ENCODE data around the gene SMOC1. TPM values are rescaled to one million over a fixed set of nuclear protein-coding genes. Genes with fewer than 3 reads are reported as not detected.
A peak's percentile ranks its signal among the peaks of the same experiment; 100 is the strongest.

The SMOC1 gene
- total RNA-seq, 3 donors from 2014 or later (not counting 1 experiment from before 2014, with no cell fraction given): not detected

DNA sequence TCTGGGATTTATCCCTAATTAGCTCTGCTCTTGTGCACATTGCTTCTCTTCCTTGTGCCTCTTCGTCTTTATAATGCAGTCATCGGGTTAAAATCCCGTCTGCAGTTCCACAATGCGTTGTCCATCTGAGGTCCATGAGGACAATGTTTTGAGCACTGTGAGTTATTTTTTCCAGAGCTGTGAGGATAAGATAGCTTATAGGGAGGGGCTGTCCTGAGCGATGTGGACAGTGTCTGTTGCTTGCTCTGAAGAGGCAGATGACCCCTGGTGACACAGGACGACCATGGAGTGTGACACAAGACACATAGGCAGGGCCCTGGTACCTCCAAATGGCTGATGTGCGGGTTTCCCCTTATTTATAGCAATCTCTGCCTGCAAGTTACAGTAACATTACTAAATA, 132.5 kb downstream of the SMOC1 start:
- H3K9me3 ChIP-seq (ENCODE audit: control insufficient read depth, insufficient read depth, low read length): no peaks in the 10 kb centered on the region
- H3K4me3 ChIP-seq (ENCODE audit: low read length): no peak overlapping the region
- H3K27ac Mint-ChIP-seq: no peak overlapping the region
- no peak overlapping the region for H3K4me3 Mint-ChIP-seq
- H3K4me1 Mint-ChIP-seq: no peaks in the 10 kb centered on the region
- no peaks in the 10 kb centered on the region for H3K36me3 ChIP-seq (ENCODE audit: control insufficient read depth, insufficient read depth, low read length)
- no peak overlapping the region for H3K27ac ChIP-seq (ENCODE audit: low read length)
- H3K27me3 ChIP-seq (ENCODE audit: control insufficient read depth, insufficient read depth, low read length): no peaks in the 10 kb centered on the region
- TF ChIP-seq, protein P1, sequence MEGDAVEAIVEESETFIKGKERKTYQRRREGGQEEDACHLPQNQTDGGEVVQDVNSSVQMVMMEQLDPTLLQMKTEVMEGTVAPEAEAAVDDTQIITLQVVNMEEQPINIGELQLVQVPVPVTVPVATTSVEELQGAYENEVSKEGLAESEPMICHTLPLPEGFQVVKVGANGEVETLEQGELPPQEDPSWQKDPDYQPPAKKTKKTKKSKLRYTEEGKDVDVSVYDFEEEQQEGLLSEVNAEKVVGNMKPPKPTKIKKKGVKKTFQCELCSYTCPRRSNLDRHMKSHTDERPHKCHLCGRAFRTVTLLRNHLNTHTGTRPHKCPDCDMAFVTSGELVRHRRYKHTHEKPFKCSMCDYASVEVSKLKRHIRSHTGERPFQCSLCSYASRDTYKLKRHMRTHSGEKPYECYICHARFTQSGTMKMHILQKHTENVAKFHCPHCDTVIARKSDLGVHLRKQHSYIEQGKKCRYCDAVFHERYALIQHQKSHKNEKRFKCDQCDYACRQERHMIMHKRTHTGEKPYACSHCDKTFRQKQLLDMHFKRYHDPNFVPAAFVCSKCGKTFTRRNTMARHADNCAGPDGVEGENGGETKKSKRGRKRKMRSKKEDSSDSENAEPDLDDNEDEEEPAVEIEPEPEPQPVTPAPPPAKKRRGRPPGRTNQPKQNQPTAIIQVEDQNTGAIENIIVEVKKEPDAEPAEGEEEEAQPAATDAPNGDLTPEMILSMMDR (IDR thresholded peaks at IDR 0.05): no peak
- no peaks in the 10 kb centered on the region for H3K36me3 Mint-ChIP-seq
- no peaks in the 10 kb centered on the region for H3K4me1 ChIP-seq (ENCODE audit: control insufficient read depth, insufficient read depth, low read length)
- peaks cover 0 to 16% of the 10 kb centered on the region in 2 donors for H3K27me3 Mint-ChIP-seq (ENCODE audit: low read depth in 2 of 2)
- DNase-seq (no peak), ATAC-seq (no peak)
- intact Hi-C loops (cut with micrococcal nuclease): loop anchor here (5.0 kb wide), 1 partner anchor 194 kb away; no protein-coding TSS in a partner anchor
- 84% methylated on average over 7 of the region's 7 CpGs for WGBS (ENCODE audit: insufficient coverage)
- no peaks in the 10 kb centered on the region for H3K9me3 Mint-ChIP-seq

DNA sequence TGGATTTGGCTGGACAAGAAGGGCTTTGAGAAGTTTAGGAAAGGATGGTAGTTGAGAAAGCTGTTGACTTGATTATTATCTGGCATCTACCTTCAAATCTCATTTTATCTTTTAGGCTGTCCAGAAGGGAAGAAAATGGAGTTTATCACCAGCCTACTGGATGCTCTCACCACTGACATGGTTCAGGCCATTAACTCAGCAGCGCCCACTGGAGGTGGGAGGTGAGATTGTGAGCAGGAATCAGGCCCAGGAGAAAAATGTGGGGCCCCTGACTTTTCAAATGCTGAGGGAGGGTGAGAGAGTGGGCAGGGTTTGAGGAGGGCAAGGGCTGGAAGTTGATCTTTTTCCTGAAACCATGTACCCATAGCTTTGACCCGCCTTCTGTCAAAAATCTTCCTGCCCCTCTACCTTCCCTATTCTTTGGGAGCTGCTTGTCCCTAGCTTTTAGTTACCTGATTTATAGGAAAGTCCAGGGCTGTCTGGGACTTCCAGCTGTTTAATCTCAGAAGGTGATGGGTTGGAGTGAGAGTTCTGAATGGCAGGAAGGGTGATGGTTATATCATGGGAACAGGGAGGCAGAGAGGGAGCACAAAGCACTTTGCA, 134.2 kb downstream of the SMOC1 start:
- DNase-seq (peak in 1 of 2 donors; percentile 24), ATAC-seq (peak in 1 of 3 donors; percentile 50)
- H3K4me3 Mint-ChIP-seq: no peak overlapping the region
- no peaks in the 10 kb centered on the region for H3K36me3 ChIP-seq (ENCODE audit: control insufficient read depth, insufficient read depth, low read length)
- intact Hi-C loops (cut with micrococcal nuclease): loop anchor here (5.0 kb wide), 1 partner anchor 196 kb away; no protein-coding TSS in a partner anchor
- WGBS (ENCODE audit: insufficient coverage): 53% methylated on average over 1 of the region's 2 CpGs
- H3K9me3 ChIP-seq (ENCODE audit: control insufficient read depth, insufficient read depth, low read length): no peaks in the 10 kb centered on the region
- peaks cover 0 to 16% of the 10 kb centered on the region in 2 donors for H3K27me3 Mint-ChIP-seq (ENCODE audit: low read depth in 2 of 2)
- TF ChIP-seq, protein P1 (IDR thresholded peaks at IDR 0.05): peak; percentile 22
- H3K36me3 Mint-ChIP-seq: no peaks in the 10 kb centered on the region
- H3K4me3 ChIP-seq (ENCODE audit: low read length): no peak overlapping the region
- H3K9me3 Mint-ChIP-seq: no peaks in the 10 kb centered on the region
- no peak overlapping the region for H3K27ac ChIP-seq (ENCODE audit: low read length)
- peaks cover 9 to 11% of the 10 kb centered on the region in 2 donors for H3K4me1 Mint-ChIP-seq
- H3K27me3 ChIP-seq (ENCODE audit: control insufficient read depth, insufficient read depth, low read length): no peaks in the 10 kb centered on the region
- H3K4me1 ChIP-seq (ENCODE audit: control insufficient read depth, insufficient read depth, low read length): peaks cover 2% of the 10 kb centered on the region
- no peak overlapping the region for H3K27ac Mint-ChIP-seq

DNA sequence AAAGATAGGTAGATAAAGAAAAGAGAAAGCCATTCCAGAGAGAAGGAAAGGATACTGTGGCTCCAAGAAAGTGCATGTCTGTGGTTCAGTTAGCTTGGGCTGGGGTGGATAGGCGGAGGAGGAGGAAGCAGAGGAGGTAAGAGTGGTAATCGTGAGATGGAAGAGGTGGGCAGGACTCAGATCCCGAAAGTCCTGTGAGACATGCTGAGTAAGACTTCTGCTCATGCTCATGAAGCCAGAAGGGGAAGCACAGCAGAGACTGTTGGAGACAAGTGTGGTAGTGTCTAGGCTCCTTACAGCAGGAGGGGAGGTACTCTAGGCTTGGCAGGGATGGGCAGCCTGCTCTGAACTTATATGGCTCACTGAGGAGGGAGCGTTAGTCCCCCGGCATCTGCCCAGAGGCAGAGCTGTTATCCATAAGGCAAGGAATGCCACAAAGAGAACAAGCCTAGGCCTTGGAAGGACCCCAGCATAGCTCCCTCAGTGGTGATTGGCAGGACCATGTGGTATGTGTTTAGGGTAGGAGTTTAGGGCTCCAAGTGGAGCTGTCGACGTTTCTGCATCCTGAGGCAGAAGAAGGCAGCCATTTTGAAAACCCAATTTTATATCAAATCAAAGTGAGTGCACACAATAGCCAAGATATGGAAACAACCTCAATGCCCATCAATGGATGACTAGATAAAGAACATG, 135.3 kb downstream of the SMOC1 start:
- intact Hi-C loops (cut with micrococcal nuclease): loop anchor here (5.0 kb wide), 1 partner anchor 197 kb away; no protein-coding TSS in a partner anchor
- 86% methylated on average over 7 of the region's 7 CpGs for WGBS (ENCODE audit: insufficient coverage)
- no peak for DNase-seq
- Mint-ChIP-seq H3K27me3 (ENCODE audit: low read depth in 2 of 2) (peaks cover 0 to 16% of the 10 kb centered on the region in 2 donors), H3K4me1 (peaks cover 20 to 21% of the 10 kb centered on the region in 2 donors), H3K4me3 (no peak overlapping the region), H3K27ac (no peak overlapping the region), H3K9me3 (no peaks in the 10 kb centered on the region), H3K36me3 (no peaks in the 10 kb centered on the region)
- TF ChIP-seq, protein P1 (IDR thresholded peaks at IDR 0.05): no peak
- Histone ChIP-seq H3K27me3 (ENCODE audit: control insufficient read depth, insufficient read depth, low read length) (no peaks in the 10 kb centered on the region), H3K36me3 (ENCODE audit: control insufficient read depth, insufficient read depth, low read length) (no peaks in the 10 kb centered on the region), H3K9me3 (ENCODE audit: control insufficient read depth, insufficient read depth, low read length) (no peaks in the 10 kb centered on the region), H3K4me3 (ENCODE audit: low read length) (no peak overlapping the region), H3K4me1 (ENCODE audit: control insufficient read depth, insufficient read depth, low read length) (peaks cover 13% of the 10 kb centered on the region), H3K27ac (ENCODE audit: low read length) (no peak overlapping the region)
- no peak for ATAC-seq
